ENCODE data around the gene FBXL14. TPM values are rescaled to one million over a fixed set of nuclear protein-coding genes. Genes with fewer than 3 reads are reported as not detected.

The FBXL14 gene
- polyA plus RNA-seq (15.1 and 21.8 TPM in 2 replicates), polyA minus RNA-seq (49.3 and 63.3 TPM in 2 replicates)

DNA sequence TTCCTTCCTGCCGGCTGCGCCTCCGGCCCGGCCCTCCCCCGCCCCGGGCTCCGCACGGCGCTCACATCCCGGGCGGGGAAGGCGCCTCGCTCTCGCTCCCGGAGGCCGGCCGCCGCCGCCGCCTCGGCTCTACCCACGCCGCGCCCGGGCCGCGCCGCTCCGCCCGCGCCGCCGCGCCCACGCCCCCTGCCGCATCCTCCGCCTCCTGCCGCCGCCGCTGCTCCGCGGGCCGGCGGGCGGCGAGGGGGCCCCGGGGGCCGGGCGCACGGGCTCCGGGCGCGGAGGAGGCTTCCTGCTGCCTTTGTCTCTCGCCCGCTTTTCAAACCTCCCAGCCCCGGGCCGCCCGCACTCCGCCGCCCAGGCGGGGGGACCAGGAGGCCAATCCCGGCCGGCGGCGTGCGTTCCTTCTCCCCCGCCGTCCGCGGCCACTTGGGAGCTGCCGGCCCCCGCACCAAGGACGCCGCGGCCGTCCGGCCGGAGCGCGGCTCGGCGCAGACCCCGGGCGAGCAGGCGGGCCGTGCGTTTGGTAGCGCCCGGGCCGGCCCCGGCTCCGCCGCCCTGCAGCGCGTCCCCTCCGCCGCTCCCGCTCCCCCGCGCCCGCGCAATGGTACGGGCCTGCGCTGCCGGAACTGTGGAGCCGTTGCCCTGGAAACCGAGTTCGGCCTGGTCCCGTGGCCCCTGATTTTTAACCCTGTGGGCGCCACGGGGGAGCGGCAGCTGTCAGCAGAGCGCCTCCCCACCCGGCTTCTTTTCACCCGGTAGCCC lies at the start of gene FBXL14:
Gene FBXL14 (minus strand): TSS at position 321 of the 765 bp plus-strand sequence. CDS start 515 bp downstream, outside the sequence.
- peak within 1 kb of the TSS; percentile 84 for H3K9ac ChIP-seq (ENCODE audit: low read length)
- peaks cover 67% of the 10 kb centered on the region for H3K79me2 ChIP-seq (replicated peaks; ENCODE audit: insufficient read depth, low read length)
- TF ChIP-seq, protein P1, sequence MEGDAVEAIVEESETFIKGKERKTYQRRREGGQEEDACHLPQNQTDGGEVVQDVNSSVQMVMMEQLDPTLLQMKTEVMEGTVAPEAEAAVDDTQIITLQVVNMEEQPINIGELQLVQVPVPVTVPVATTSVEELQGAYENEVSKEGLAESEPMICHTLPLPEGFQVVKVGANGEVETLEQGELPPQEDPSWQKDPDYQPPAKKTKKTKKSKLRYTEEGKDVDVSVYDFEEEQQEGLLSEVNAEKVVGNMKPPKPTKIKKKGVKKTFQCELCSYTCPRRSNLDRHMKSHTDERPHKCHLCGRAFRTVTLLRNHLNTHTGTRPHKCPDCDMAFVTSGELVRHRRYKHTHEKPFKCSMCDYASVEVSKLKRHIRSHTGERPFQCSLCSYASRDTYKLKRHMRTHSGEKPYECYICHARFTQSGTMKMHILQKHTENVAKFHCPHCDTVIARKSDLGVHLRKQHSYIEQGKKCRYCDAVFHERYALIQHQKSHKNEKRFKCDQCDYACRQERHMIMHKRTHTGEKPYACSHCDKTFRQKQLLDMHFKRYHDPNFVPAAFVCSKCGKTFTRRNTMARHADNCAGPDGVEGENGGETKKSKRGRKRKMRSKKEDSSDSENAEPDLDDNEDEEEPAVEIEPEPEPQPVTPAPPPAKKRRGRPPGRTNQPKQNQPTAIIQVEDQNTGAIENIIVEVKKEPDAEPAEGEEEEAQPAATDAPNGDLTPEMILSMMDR (IDR thresholded peaks at IDR 0.05; ENCODE audit: poor library complexity, severe bottlenecking) = no peak
- TF ChIP-seq TAF1 (IDR thresholded peaks at IDR 0.05; ENCODE audit: low read depth) (no peak), EP300 (conservative IDR thresholded peaks at IDR 0.05; ENCODE audit: poor library complexity, severe bottlenecking) (peak; percentile 80), POLR2AphosphoS5 (IDR thresholded peaks at IDR 0.05) (peak; percentile 88), REST (IDR thresholded peaks at IDR 0.05; ENCODE audit: borderline replicate concordance) (no peak), EZH2 (IDR thresholded peaks at IDR 0.05; ENCODE audit: borderline replicate concordance, insufficient read depth, low read length, poor library complexity, severe bottlenecking) (no peak), SMC3 (conservative IDR thresholded peaks at IDR 0.05; ENCODE audit: poor library complexity) (peak; percentile 35), MXI1 (conservative IDR thresholded peaks at IDR 0.05; ENCODE audit: poor library complexity, severe bottlenecking) (peak; percentile 79), RAD21 (conservative IDR thresholded peaks at IDR 0.05) (no peak)

DNA sequence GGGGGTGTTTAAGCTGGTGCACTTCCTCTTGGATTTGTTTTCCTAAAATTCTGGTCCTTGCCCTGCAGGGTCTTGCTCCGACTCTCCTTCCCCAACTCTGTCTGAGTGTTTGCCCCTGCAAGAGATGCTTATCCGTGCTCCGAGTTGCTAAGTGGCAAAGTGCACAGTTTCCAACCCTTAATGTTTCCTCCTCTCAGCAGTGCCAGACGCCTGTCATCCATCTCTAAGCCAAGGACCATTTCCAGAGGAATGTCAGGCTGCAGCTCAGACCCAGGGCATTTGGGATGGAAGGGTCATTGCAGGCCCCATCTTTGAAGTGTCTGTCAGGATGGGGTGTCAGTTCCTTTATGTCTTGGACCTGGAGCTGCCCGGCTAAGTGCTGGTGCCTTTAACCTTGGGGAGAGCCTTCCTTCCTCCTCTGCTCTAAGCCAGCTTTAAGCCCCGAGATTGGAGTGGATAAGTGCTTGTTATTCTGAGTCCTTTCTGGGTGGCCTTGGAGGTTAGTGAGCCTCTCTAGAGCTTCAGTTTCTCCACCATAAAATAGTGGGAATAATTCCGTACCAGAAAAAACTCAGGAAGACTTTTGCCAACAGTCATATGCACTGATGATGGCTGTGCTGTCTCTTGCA lies 49.6 kb upstream of the FBXL14 start:
- no peaks in the 10 kb centered on the region for H3K9me2 ChIP-seq (ENCODE audit: insufficient read depth, low read length)
- H3K27me3 ChIP-seq (ENCODE audit: insufficient read depth, low read depth, low read length) = no peaks in the 10 kb centered on the region
- no peaks in the 10 kb centered on the region for H3K9me3 ChIP-seq (ENCODE audit: low read length)
- H3K79me2 ChIP-seq (replicated peaks; ENCODE audit: insufficient read depth, low read length) = no peaks in the 10 kb centered on the region
- no peaks in the 10 kb centered on the region for H4K20me1 ChIP-seq (ENCODE audit: insufficient read depth)
- H3K27ac ChIP-seq (ENCODE audit: low read length) = peak overlapping the region; percentile 47
- no peaks in the 10 kb centered on the region for H3K36me3 ChIP-seq (ENCODE audit: insufficient read depth, low read length)
- no peak for TF ChIP-seq RAD21 (conservative IDR thresholded peaks at IDR 0.05)
- no peak for TF ChIP-seq SMC3 (conservative IDR thresholded peaks at IDR 0.05; ENCODE audit: poor library complexity)
- TF ChIP-seq POLR2AphosphoS5 (IDR thresholded peaks at IDR 0.05) = no peak
- no peak for TF ChIP-seq EZH2 (IDR thresholded peaks at IDR 0.05; ENCODE audit: borderline replicate concordance, insufficient read depth, low read length, poor library complexity, severe bottlenecking)
- TF ChIP-seq, protein P1 (IDR thresholded peaks at IDR 0.05; ENCODE audit: poor library complexity, severe bottlenecking) = no peak
- no peak for TF ChIP-seq EP300 (conservative IDR thresholded peaks at IDR 0.05; ENCODE audit: poor library complexity, severe bottlenecking)
- no peak for TF ChIP-seq TAF1 (IDR thresholded peaks at IDR 0.05; ENCODE audit: low read depth)
- no peak overlapping the region for H2AFZ ChIP-seq (ENCODE audit: low read depth, low read length)
- H3K4me3 ChIP-seq (ENCODE audit: low read length) = peak overlapping the region; percentile 10
- H3K9ac ChIP-seq (ENCODE audit: low read length) = peak overlapping the region; percentile 6
- H3K4me2 ChIP-seq (ENCODE audit: low read length) = no peak overlapping the region
- no peaks in the 10 kb centered on the region for H3F3A ChIP-seq (ENCODE audit: insufficient read depth, low read length, poor library complexity, severe bottlenecking)

More for the DNA sequence above, at the start of gene FBXL14:
- no peaks in the 10 kb centered on the region for H3K9me3 ChIP-seq (ENCODE audit: low read length)
- no peaks in the 10 kb centered on the region for H3K27me3 ChIP-seq (ENCODE audit: insufficient read depth, low read depth, low read length)
- H4K20me1 ChIP-seq (ENCODE audit: insufficient read depth) = peaks cover 40% of the 10 kb centered on the region
- H3F3A ChIP-seq (ENCODE audit: insufficient read depth, low read length, poor library complexity, severe bottlenecking) = peaks cover 7% of the 10 kb centered on the region
- H2AFZ ChIP-seq (ENCODE audit: low read depth, low read length) = peak within 1 kb of the TSS; percentile 71
- H3K36me3 ChIP-seq (ENCODE audit: insufficient read depth, low read length) = peaks cover 7% of the 10 kb centered on the region
- H3K4me2 ChIP-seq (ENCODE audit: low read length) = peak within 1 kb of the TSS; percentile 96
- peak within 1 kb of the TSS; percentile 99 for H3K4me3 ChIP-seq (ENCODE audit: low read length)
- H3K9me2 ChIP-seq (ENCODE audit: insufficient read depth, low read length) = no peaks in the 10 kb centered on the region
- peak within 1 kb of the TSS; percentile 90 for H3K27ac ChIP-seq (ENCODE audit: low read length)
